ENCODE results near the gene TBRG1. TPM values are rescaled to one million over a fixed set of nuclear protein-coding genes. Genes with fewer than 3 reads are reported as not detected.
"Not testable (repeated sequence)": the region's sequence is repeated elsewhere in the genome, so short reads cannot be mapped to it uniquely, and the experiment has no call there.

The TBRG1 gene
- total RNA-seq: 18.2 TPM
- long read RNA-seq, full-length matches to known transcripts: 23 of 38 reads
- long read RNA-seq, partial matches to known transcripts: 6 of 38 reads
- long read RNA-seq, other reads (novel, unspliced or antisense): 9 of 38 reads

DNA sequence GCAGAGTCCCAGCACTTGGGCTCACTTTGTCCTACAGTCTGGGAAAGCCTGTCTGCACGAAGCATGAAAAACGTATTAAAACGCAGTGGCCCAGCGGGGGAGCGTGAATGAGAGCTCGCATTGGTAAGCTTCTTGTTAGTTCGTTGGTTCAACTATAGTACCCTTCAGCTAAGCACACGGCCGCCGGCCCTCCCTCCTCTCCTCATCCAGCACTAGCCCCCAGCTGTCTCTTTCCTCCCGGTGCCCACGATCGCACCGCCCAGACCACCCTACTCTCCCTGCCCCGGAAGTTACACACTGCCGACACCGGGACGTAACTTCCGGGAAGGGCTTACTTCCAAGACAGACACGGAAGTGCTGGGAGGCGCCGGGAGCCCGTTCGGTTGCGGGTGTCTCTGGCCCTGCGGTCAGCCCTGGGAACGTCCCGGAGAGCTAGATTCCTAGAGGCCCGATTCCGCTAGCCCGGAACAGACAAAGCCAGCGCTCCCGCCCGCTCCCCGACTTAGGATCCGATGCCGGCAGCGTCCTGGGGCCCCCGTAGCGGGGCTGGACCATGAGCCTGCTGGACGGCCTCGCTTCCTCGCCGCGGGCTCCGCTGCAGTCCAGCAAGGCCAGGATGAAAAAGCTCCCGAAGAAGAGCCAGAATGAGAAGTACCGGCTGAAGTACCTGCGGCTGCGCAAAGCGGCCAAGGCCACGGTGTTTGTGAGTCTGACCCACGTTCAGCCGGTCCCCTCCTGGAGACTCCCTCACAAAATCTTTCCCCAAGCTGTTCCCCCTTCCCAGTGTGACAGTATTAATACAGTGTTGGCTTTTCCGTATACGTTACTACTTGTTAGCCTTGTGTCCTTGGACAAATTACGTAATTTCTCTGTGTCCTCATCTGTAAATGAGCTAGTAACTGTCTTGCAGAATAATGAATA, at the start of gene TBRG1:
Gene TBRG1 (plus strand): TSS at position 334 of the 921 bp plus-strand sequence. CDS start 220 bp downstream, at position 554.
- peak; percentile 93 for DNase-seq
- peak; percentile 100 for ATAC-seq (ENCODE audit: poor library complexity)
- intact Hi-C loops (cut with DNase I): no loop called here

DNA sequence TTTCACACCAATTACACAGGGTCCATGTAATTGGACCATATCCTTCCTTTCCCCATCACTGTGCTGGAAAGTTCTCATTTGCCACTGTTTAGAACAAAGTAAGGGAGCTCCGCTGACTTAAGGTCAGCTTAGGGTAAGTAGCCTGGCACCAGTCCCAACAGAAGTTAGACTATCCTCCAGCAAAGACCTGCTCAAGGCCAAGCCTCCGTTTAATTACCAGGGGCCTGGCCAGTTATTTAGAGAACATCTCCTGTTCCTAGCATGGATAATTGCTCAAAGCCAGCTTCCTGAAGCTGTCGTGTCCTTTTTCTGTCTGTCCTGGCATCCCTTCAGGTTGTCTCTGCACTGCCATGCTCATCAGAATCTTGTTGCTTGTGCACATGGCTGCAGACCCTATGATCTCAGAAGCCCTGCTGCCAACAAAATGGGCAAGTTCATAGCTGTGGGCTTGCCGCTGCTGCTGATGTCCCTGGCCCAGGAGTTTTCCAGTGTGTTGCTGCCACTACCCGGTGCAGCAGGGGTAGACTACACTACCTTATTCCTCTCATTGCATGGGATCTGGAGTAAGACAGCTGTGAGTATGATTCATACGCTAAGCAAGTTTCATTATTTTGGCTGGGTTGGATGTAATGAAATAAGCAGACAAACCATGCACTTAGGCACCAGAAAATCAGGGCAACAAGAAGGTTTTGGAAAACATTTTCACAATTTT, 44.8 kb upstream of the TBRG1 start:
- DNase-seq (no peak), ATAC-seq (ENCODE audit: poor library complexity) (no peak)
- intact Hi-C loops (cut with DNase I): no loop called here

DNA sequence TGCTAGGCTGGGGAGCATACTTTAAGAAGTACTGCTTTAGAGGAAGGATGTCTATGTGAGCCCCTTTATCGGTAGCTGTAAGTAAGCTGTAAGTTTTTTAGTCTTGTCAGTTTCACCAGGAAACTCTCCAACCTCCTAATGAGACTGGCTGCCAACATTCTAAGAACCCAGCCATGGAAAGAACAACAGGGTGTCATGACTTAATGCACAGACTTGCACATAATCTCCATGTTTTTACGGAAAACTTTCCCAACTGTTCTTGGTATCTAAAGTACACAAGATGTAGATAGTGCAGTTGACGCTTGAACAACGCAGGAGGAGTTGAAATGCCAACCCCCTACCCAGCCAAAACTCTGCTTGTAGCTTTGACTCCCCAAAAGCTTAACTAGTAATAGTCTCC, 43.9 kb upstream of the TBRG1 start:
- intact Hi-C loops (cut with DNase I): no loop called here
- ATAC-seq (ENCODE audit: poor library complexity): no peak

DNA sequence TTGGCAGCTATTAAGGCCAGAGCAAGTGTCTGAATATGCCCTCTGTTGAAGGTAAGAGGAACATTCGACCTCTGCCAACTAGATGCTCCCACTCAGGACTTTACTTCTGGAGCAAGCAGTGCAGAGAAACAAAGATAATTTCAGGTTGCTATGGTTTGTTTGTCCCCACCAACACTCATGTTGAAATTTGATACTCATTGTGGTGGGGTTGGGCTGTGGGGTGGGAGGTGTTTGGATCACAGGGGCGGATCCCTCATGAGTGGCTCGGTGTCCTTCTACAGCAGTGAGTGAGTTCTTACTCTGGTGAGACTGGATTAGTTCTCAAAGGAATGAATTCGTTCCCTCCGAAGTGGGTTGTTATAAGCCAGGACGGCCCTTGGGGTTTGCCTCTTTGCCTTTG, 40.8 kb upstream of the TBRG1 start:
- no peak for ATAC-seq (ENCODE audit: poor library complexity)
- DNase-seq: no peak
- intact Hi-C loops (cut with DNase I): loop anchor here (5.0 to 10.0 kb wide), 2 partner anchors 170 to 507 kb away; no protein-coding TSS in a partner anchor

More for the DNA sequence above, 43.9 kb upstream of the TBRG1 start:
- DNase-seq: no peak

DNA sequence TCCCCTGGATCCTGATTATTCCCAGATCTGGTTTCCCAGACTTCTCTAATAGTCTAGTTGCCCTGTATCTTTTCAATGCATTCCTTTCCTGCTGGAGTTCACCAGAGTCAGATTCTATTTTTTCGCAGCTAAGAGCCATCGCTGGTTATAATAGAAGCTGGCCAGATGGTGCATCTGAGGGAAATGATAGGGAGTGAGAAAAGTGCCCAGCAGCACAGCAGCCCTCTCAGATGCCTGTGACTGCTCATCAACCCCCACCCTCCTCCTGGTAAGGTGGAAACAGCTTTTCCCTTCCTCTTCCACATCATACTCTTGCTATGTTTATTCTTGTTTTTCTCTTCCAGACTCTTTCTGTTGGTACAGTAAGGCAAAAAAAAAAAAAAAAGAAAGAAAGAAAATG, 40.1 kb upstream of the TBRG1 start:
- ATAC-seq (ENCODE audit: poor library complexity): no peak
- intact Hi-C loops (cut with DNase I): loop anchor here (5.0 to 10.0 kb wide), 2 partner anchors 170 to 508 kb away; no protein-coding TSS in a partner anchor
- no peak for DNase-seq

- ATAC-seq (ENCODE audit: poor library complexity) (no peak), DNase-seq (no peak)
- intact Hi-C loops (cut with DNase I): loop anchor here (5.0 to 10.0 kb wide), 2 partner anchors 171 to 509 kb away; no protein-coding TSS in a partner anchor
Observed at GRCh38 chr11:124583781-124584180, 38.9 kb upstream of the TBRG1 start.

- intact Hi-C loops (cut with DNase I): loop anchor here (5.0 to 10.0 kb wide), 2 partner anchors 173 to 510 kb away; no protein-coding TSS in a partner anchor
- DNase-seq (no peak), ATAC-seq (ENCODE audit: poor library complexity) (no peak)
Observed at GRCh38 chr11:124584681-124585372, 37.8 kb upstream of the TBRG1 start.

DNA sequence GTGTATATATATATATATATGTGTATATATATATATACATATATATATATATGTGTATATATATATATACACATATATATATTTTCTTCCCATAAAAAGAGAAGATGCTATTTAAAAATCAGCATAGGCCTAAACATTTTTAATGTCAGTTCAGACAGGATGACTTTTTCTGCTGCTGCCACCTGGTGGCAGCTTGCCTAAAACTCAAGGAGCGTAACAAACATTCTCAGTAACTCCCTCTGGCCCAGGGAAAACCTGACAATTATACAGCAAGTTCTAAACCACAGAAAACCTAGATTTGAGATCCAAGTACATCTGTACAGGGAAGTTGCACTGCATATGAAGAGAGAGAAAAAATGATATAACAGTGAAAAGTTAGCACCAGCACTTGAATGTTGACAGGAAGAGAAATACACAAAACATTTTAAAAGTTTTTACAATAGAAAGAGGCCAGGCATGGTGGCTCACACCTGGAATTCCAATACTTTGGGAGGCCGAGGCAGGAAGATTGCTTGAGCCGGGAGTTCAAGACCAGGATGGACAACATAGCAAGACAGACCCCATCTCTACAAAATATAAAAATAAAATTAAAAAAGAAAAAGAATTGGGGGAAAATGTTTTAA, 36.3 kb upstream of the TBRG1 start:
- ATAC-seq (ENCODE audit: poor library complexity) (no peak), DNase-seq (peak; percentile 72)
- intact Hi-C loops (cut with DNase I): loop anchor here (10.0 kb wide), 1 partner anchor 512 kb away; no protein-coding TSS in a partner anchor

- intact Hi-C loops (cut with DNase I): no loop called here
- no peak for ATAC-seq (ENCODE audit: poor library complexity)
Observed at GRCh38 chr11:124591430-124591829, 31.2 kb upstream of the TBRG1 start.

DNA sequence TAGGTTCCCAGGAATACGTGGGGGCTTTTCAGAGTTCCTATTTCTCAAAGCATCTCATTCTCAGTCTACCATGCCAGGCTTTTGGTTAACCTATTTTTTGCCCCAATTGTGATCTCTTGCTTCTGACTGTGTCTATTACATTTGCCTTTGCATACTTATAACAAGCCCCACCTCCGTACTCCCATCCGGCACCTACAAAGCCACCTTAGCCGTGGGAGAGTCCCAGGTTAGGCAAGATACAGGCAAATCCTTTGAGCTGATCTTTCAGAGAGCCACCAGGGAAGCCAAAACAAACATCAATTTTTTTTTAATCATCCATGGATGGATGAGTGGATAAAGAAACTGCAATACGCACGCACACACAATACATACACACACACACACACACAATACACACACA, 30.0 kb upstream of the TBRG1 start:
- DNase-seq: no peak
- ATAC-seq (ENCODE audit: poor library complexity): no peak
- intact Hi-C loops (cut with DNase I): no loop called here

More at GRCh38 chr11:124591430-124591829, 31.2 kb upstream of the TBRG1 start:
- no peak for DNase-seq

DNA sequence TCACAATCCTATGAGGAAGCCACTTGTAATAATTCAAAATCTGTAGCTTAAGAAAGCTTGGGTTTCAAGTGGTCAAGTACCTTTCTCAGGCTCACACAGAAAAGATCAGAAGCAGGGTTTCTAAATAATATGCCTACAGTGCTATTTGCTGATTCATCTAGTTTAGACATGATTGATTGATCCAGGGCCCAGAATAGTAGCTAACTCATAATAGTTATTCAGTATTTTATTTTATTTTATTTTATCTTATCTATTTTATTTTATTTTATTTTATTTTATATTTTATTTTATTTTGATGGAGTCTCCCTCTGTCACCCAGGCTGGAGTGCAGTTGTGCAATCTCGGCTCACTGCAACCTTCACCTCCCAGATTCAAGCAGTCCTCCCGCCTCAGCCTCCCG, 27.4 kb upstream of the TBRG1 start:
- intact Hi-C loops (cut with DNase I): no loop called here
- no peak for ATAC-seq (ENCODE audit: poor library complexity)
- DNase-seq: no peak

GRCh38 chr11:124597626-124598025, 25.0 kb upstream of the TBRG1 start:
- DNase-seq: no peak
- no peak for ATAC-seq (ENCODE audit: poor library complexity)
- intact Hi-C loops (cut with DNase I): no loop called here

GRCh38 chr11:124600621-124601320, 21.9 kb upstream of the TBRG1 start:
- intact Hi-C loops (cut with DNase I): no loop called here
- ATAC-seq (ENCODE audit: poor library complexity) (no peak), DNase-seq (no peak)

- intact Hi-C loops (cut with DNase I): no loop called here
- DNase-seq (no peak), ATAC-seq (ENCODE audit: poor library complexity) (no peak)
Observed at GRCh38 chr11:124602193-124602592, 20.5 kb upstream of the TBRG1 start.

DNA sequence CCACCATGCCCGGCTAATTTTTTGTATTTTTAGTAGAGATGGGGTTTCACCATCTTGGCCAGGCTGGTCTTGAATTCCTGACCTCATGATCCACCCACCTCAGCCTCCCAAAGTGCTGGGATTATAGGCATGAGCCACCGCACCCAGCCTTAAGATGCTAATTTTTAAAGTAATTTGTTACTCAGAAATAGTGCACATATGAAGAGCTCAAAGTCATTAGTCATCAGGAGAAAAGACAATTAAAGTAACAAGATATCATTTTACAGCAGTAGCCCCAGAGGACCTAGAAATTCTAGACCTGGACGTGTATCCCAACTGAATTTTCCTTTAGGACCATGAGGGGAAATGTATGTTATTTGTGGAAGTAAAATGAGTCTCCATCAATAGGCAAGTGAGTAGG, 19.9 kb upstream of the TBRG1 start:
- intact Hi-C loops (cut with DNase I); DNase-seq; ATAC-seq (ENCODE audit: poor library complexity): not testable (repeated sequence)

GRCh38 chr11:124605719-124606118, 16.9 kb upstream of the TBRG1 start:
- ATAC-seq (ENCODE audit: poor library complexity): no peak
- intact Hi-C loops (cut with DNase I): no loop called here
- DNase-seq: no peak

GRCh38 chr11:124608147-124608546, 14.5 kb upstream of the TBRG1 start:
- no peak for ATAC-seq (ENCODE audit: poor library complexity)
- intact Hi-C loops (cut with DNase I): no loop called here
- DNase-seq: no peak

DNA sequence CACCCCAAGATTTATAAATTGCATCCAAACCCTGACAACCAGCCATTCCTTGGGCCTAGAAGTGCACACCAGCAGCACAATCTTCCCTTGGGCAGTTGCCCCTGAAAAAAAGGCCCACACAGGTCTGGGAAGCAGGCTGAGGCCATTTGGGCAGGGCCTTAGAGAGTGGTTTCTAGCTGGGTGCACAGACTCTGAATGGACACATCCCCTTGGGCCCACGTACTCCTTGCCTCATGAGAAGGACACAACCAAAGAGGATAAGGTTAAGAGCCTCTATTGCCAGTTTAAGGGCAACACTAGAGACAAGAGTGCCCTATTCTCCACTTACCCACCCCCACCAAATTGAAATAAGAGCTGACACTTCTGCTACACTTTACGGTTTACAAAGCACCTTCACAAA, 12.4 kb upstream of the TBRG1 start:
- no peak for ATAC-seq (ENCODE audit: poor library complexity)
- DNase-seq: no peak
- intact Hi-C loops (cut with DNase I): no loop called here
